SK-N-SH treated with all-trans-retinoic acid at 6 μM for 48 hours (cell line): ENCODE measurements around the gene RCOR1.

Source experiments
- ARNTL ChIP-seq: fragments of 450-650 bp; formaldehyde crosslinking; IDR thresholded peaks from 2 replicates; pipeline ENCODE4 v1.5.0; 2020; ENCODE audit warnings: low read depth, mild to moderate bottlenecking, moderate library complexity, borderline replicate concordance
- CREB5 ChIP-seq: fragments of 250-450 bp; sonication (Bioruptor Pico); IDR thresholded peaks from 2 replicates; pipeline ENCODE4 v1.5.1; 2020; ENCODE audit warnings: low read depth, mild to moderate bottlenecking, moderate library complexity
- CSDC2 ChIP-seq: fragments of 250-450 bp; sonication (Bioruptor Pico); IDR thresholded peaks from 2 replicates; pipeline ENCODE4 v1.5.0; 2020; ENCODE audit warnings: mild to moderate bottlenecking, moderate library complexity
- GLIS3 ChIP-seq: fragments of 250-450 bp; sonication (Bioruptor Pico); IDR thresholded peaks from 2 replicates; pipeline ENCODE4 v1.5.0; 2020; ENCODE audit warnings: mild to moderate bottlenecking, moderate library complexity
- OSR1 ChIP-seq: fragments of 250-450 bp; sonication (Bioruptor Pico); IDR thresholded peaks from 2 replicates; pipeline ENCODE4 v1.8.0; 2022; ENCODE audit warnings: moderate library complexity, mild to moderate bottlenecking, inconsistent platforms
- PATZ1 ChIP-seq: fragments of 250-450 bp; sonication (Bioruptor Pico); IDR thresholded peaks from 2 replicates; pipeline ENCODE4 v1.8.0; 2020; ENCODE audit warnings: mild to moderate bottlenecking, moderate library complexity, borderline replicate concordance
- PPARA ChIP-seq: fragments of 250-450 bp; sonication (Bioruptor Pico); IDR thresholded peaks from 2 replicates; pipeline ENCODE4 v1.5.0; 2020; ENCODE audit warnings: mild to moderate bottlenecking, borderline replicate concordance
- RARB ChIP-seq: fragments of 250-450 bp; sonication (Bioruptor Pico); IDR thresholded peaks from 2 replicates; pipeline ENCODE4 v1.8.0; 2021; ENCODE audit warnings: mild to moderate bottlenecking, moderate library complexity
- TCF4 ChIP-seq: fragments of 250-450 bp; sonication (Bioruptor Pico); IDR thresholded peaks from 2 replicates; pipeline ENCODE4 v1.8.0; 2021; ENCODE audit warnings: mild to moderate bottlenecking, moderate library complexity, borderline replicate concordance
- ZC3H10 ChIP-seq: fragments of 250-450 bp; sonication (Bioruptor Pico); IDR thresholded peaks from 2 replicates; pipeline ENCODE4 v1.5.1; 2021; ENCODE audit warnings: mild to moderate bottlenecking, moderate library complexity
- ZFP3 ChIP-seq: fragments of 250-450 bp; sonication (Bioruptor Pico); IDR thresholded peaks from 2 replicates; pipeline ENCODE4 v1.5.0; 2020; ENCODE audit warnings: mild to moderate bottlenecking, moderate library complexity
- ZNF70 ChIP-seq: fragments of 450-650 bp; formaldehyde crosslinking; IDR thresholded peaks from 2 replicates; pipeline ENCODE4 v1.5.0; 2020; ENCODE audit warnings: mild to moderate bottlenecking, moderate library complexity
- TF ChIP-seq, protein P1 (sequence below): fragments of 250-450 bp; sonication (Bioruptor Pico); IDR thresholded peaks from 2 replicates; pipeline ENCODE4 v1.8.0; 2021; ENCODE audit warnings: low read depth, mild to moderate bottlenecking, moderate library complexity, borderline replicate concordance
- TF ChIP-seq, protein P2 (sequence below): fragments of 250-450 bp; sonication (Bioruptor Pico); IDR thresholded peaks from 2 replicates; pipeline ENCODE4 v1.5.1; 2021; ENCODE audit warnings: mild to moderate bottlenecking, moderate library complexity

DNA sequence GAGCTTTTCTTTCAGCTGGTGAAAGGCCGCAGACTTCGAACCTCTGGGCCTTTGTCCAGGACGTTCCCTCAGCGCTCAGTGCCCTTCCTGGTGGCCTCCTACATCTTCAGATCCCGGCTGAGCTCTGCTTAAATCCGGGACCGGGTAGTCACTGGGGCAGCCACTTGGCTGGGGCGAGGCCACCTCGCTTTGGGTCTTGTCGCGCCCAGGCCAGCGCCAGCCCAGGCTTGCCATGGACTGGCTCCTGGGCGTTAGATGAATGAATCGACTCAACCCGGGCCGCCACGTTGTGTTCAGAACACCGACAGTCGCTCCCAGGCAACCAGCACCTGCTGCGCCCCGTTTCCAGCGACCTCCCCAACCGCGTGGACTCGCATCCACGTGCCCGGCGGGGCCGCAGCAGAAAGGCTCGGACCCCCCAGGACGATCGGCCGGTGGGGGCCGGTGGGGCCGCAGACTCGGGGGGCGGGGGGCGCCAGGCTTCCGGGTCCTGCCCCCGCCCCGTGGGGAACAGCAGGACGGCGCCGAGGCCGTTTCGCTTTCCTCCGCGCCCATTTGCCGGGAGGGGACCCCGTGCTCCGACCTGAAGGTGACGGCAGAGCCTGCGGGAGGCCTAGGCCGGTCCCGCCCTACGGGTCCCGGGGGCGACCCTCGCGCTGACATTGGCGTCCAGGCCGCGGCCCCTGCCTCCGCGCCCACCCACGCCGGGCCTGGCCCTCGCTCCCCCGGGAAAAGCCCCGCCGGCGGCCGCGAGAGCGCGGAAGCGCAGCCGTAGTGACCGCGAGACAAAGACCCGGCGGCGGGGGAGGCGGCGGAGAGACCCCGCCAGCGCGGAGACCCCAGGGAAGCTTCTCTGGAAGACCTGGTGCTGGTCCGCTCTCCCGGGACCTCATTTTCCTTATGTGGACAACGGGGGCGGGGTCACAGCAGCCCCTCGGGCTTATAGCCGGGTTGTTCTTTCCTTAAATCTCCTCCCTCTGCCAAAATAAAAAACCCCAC, 37.3 kb upstream of the RCOR1 start:
- TF ChIP-seq CSDC2 = no peak
- no peak for TF ChIP-seq GLIS3 (CRISPR knock-in tag)
- no peak for TF ChIP-seq PATZ1
- TF ChIP-seq RARB (CRISPR knock-in tag) = no peak
- no peak for TF ChIP-seq ARNTL (CRISPR knock-in tag)
- TF ChIP-seq ZFP3 (CRISPR knock-in tag) = no peak
- TF ChIP-seq, protein P1, sequence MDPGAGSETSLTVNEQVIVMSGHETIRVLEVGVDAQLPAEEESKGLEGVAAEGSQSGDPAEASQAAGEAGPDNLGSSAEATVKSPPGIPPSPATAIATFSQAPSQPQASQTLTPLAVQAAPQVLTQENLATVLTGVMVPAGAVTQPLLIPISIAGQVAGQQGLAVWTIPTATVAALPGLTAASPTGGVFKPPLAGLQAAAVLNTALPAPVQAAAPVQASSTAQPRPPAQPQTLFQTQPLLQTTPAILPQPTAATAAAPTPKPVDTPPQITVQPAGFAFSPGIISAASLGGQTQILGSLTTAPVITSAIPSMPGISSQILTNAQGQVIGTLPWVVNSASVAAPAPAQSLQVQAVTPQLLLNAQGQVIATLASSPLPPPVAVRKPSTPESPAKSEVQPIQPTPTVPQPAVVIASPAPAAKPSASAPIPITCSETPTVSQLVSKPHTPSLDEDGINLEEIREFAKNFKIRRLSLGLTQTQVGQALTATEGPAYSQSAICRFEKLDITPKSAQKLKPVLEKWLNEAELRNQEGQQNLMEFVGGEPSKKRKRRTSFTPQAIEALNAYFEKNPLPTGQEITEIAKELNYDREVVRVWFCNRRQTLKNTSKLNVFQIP = no peak
- TF ChIP-seq, protein P2, sequence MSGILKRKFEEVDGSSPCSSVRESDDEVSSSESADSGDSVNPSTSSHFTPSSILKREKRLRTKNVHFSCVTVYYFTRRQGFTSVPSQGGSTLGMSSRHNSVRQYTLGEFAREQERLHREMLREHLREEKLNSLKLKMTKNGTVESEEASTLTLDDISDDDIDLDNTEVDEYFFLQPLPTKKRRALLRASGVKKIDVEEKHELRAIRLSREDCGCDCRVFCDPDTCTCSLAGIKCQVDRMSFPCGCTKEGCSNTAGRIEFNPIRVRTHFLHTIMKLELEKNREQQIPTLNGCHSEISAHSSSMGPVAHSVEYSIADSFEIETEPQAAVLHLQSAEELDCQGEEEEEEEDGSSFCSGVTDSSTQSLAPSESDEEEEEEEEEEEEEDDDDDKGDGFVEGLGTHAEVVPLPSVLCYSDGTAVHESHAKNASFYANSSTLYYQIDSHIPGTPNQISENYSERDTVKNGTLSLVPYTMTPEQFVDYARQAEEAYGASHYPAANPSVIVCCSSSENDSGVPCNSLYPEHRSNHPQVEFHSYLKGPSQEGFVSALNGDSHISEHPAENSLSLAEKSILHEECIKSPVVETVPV (CRISPR knock-in tag) = no peak
- TF ChIP-seq TCF4 (CRISPR knock-in tag) = no peak
- no peak for TF ChIP-seq ZNF70 (CRISPR knock-in tag)
- no peak for TF ChIP-seq PPARA (CRISPR knock-in tag)
- no peak for TF ChIP-seq CREB5 (CRISPR knock-in tag)
- no peak for TF ChIP-seq OSR1
- no peak for TF ChIP-seq ZC3H10
